Body of pancreas (tissue), 4 donors: ENCODE data around the gene DZIP1.

Source experiments
- CTCF ChIP-seq, 7 experiments: fragments of 450-650 bp in 4 of 7; fragments of 200-600 bp in 3 of 7; sonication (generic) in 3 of 7; IDR thresholded peaks; one replicate each; pipeline ENCODE4 v1.5.1; 2016 to 2019; ENCODE audit warnings: antibody characterized with exemption in 7 of 7
- POLR2A ChIP-seq, 3 donors: fragments of 450-650 bp; IDR thresholded peaks; one replicate each; pipeline ENCODE4 v1.6.1; 2016; ENCODE audit warnings: antibody characterized with exemption in 3 of 3, mild to moderate bottlenecking in 2 of 3

- TF ChIP-seq CTCF (IDR thresholded peaks at IDR 0.05) (no peak), POLR2A (IDR thresholded peaks at IDR 0.05) (no peak)
Observed at GRCh38 chr13:95540888-95541287, 103.6 kb downstream of the DZIP1 start.
